ENCODE measurements around the gene CHRNA4.
"Not testable (repeated sequence)": the region's sequence is repeated elsewhere in the genome, so short reads cannot be mapped to it uniquely, and the experiment has no call there.

The CHRNA4 gene

GRCh38 chr20:63310265-63310991 is 50.7 kb downstream of the CHRNA4 start:
- Histone ChIP-seq H3K27me3 (ENCODE audit: control insufficient read depth in 1 of 2, insufficient read depth in 2 of 2, low read length in 2 of 2) (peaks cover 0 to 48% of the 10 kb centered on the region in 2 donors), H3K27ac (ENCODE audit: low read depth, low read length) (no peak overlapping the region), H3K9me3 (ENCODE audit: low read length) (no peaks in the 10 kb centered on the region), H3K36me3 (ENCODE audit: insufficient read depth, low read length) (no peaks in the 10 kb centered on the region), H3K9ac (ENCODE audit: low read length) (no peak overlapping the region), H3K4me1 (ENCODE audit: insufficient read depth, low read length) (no peaks in the 10 kb centered on the region), H3K4me3 (ENCODE audit: low read depth in 1 of 2, low read length in 2 of 2) (no peak overlapping the region)

GRCh38 chr20:63309261-63310071 is 51.7 kb downstream of the CHRNA4 start:
- H3K27me3 ChIP-seq (ENCODE audit: control insufficient read depth in 1 of 2, insufficient read depth in 2 of 2, low read length in 2 of 2) = peaks cover 0 to 50% of the 10 kb centered on the region in 2 donors
- H3K4me3 ChIP-seq (ENCODE audit: low read depth in 1 of 2, low read length in 2 of 2) = no peak overlapping the region
- no peaks in the 10 kb centered on the region for H3K36me3 ChIP-seq (ENCODE audit: insufficient read depth, low read length)
- no peak overlapping the region for H3K9ac ChIP-seq (ENCODE audit: low read length)
- no peaks in the 10 kb centered on the region for H3K9me3 ChIP-seq (ENCODE audit: low read length)
- no peaks in the 10 kb centered on the region for H3K4me1 ChIP-seq (ENCODE audit: insufficient read depth, low read length)
- no peak overlapping the region for H3K27ac ChIP-seq (ENCODE audit: low read depth, low read length)

- Histone ChIP-seq H3K27me3 (ENCODE audit: control insufficient read depth in 1 of 2, insufficient read depth in 2 of 2, low read length in 2 of 2) (peaks cover 0 to 50% of the 10 kb centered on the region in 2 donors), H3K4me3 (ENCODE audit: low read depth in 1 of 2, low read length in 2 of 2) (no peak overlapping the region), H3K36me3 (ENCODE audit: insufficient read depth, low read length) (no peaks in the 10 kb centered on the region), H3K27ac (ENCODE audit: low read depth, low read length) (no peak overlapping the region), H3K9me3 (ENCODE audit: low read length) (no peaks in the 10 kb centered on the region), H3K9ac (ENCODE audit: low read length) (no peak overlapping the region), H3K4me1 (ENCODE audit: insufficient read depth, low read length) (no peaks in the 10 kb centered on the region)
Measured at GRCh38 chr20:63308218-63308911, 52.8 kb downstream of the CHRNA4 start.

GRCh38 chr20:63307538-63308217 is 53.5 kb downstream of the CHRNA4 start:
- Histone ChIP-seq H3K36me3 (ENCODE audit: insufficient read depth, low read length) (no peaks in the 10 kb centered on the region), H3K9ac (ENCODE audit: low read length) (no peak overlapping the region), H3K9me3 (ENCODE audit: low read length) (no peaks in the 10 kb centered on the region), H3K27me3 (ENCODE audit: control insufficient read depth in 1 of 2, insufficient read depth in 2 of 2, low read length in 2 of 2) (peaks cover 0 to 50% of the 10 kb centered on the region in 2 donors), H3K4me3 (ENCODE audit: low read depth in 1 of 2, low read length in 2 of 2) (no peak overlapping the region), H3K27ac (ENCODE audit: low read depth, low read length) (no peak overlapping the region), H3K4me1 (ENCODE audit: insufficient read depth, low read length) (no peaks in the 10 kb centered on the region)

- Histone ChIP-seq H3K9me3 (ENCODE audit: low read length) (no peaks in the 10 kb centered on the region), H3K4me1 (ENCODE audit: insufficient read depth, low read length) (no peaks in the 10 kb centered on the region), H3K36me3 (ENCODE audit: insufficient read depth, low read length) (no peaks in the 10 kb centered on the region), H3K4me3 (ENCODE audit: low read depth in 1 of 2, low read length in 2 of 2) (no peak overlapping the region), H3K9ac (ENCODE audit: low read length) (no peak overlapping the region), H3K27me3 (ENCODE audit: control insufficient read depth in 1 of 2, insufficient read depth in 2 of 2, low read length in 2 of 2) (peaks cover 0 to 50% of the 10 kb centered on the region in 2 donors), H3K27ac (ENCODE audit: low read depth, low read length) (no peak overlapping the region)
Measured at GRCh38 chr20:63306673-63307537, 54.2 kb downstream of the CHRNA4 start.

- H3K27me3 ChIP-seq (ENCODE audit: control insufficient read depth in 1 of 2, insufficient read depth in 2 of 2, low read length in 2 of 2) = peaks cover 0 to 50% of the 10 kb centered on the region in 2 donors
- H3K36me3 ChIP-seq (ENCODE audit: insufficient read depth, low read length); H3K4me1 ChIP-seq (ENCODE audit: insufficient read depth, low read length); H3K9ac ChIP-seq (ENCODE audit: low read length); H3K9me3 ChIP-seq (ENCODE audit: low read length); H3K4me3 ChIP-seq (ENCODE audit: low read depth in 1 of 2, low read length in 2 of 2); H3K27ac ChIP-seq (ENCODE audit: low read depth, low read length): not testable (repeated sequence)
Measured at GRCh38 chr20:63305933-63306672, 55.0 kb downstream of the CHRNA4 start.

- Histone ChIP-seq H3K27ac (ENCODE audit: low read depth, low read length) (no peak overlapping the region), H3K4me1 (ENCODE audit: insufficient read depth, low read length) (no peaks in the 10 kb centered on the region), H3K9me3 (ENCODE audit: low read length) (no peaks in the 10 kb centered on the region), H3K27me3 (ENCODE audit: control insufficient read depth in 1 of 2, insufficient read depth in 2 of 2, low read length in 2 of 2) (peaks cover 0 to 49% of the 10 kb centered on the region in 2 donors), H3K36me3 (ENCODE audit: insufficient read depth, low read length) (no peaks in the 10 kb centered on the region), H3K9ac (ENCODE audit: low read length) (no peak overlapping the region), H3K4me3 (ENCODE audit: low read depth in 1 of 2, low read length in 2 of 2) (no peak overlapping the region)
Measured at GRCh38 chr20:63305393-63305792, 55.8 kb downstream of the CHRNA4 start.

GRCh38 chr20:63303095-63303666 is 58.0 kb downstream of the CHRNA4 start:
- Histone ChIP-seq H3K36me3 (ENCODE audit: insufficient read depth, low read length) (no peaks in the 10 kb centered on the region), H3K4me1 (ENCODE audit: insufficient read depth, low read length) (no peaks in the 10 kb centered on the region), H3K27me3 (ENCODE audit: control insufficient read depth in 1 of 2, insufficient read depth in 2 of 2, low read length in 2 of 2) (peaks cover 0 to 38% of the 10 kb centered on the region in 2 donors), H3K27ac (ENCODE audit: low read depth, low read length) (no peak overlapping the region), H3K9me3 (ENCODE audit: low read length) (peaks cover 6% of the 10 kb centered on the region), H3K4me3 (ENCODE audit: low read depth in 1 of 2, low read length in 2 of 2) (no peak overlapping the region), H3K9ac (ENCODE audit: low read length) (no peak overlapping the region)

- no peak overlapping the region for H3K27ac ChIP-seq (ENCODE audit: low read depth, low read length)
- peaks cover 6% of the 10 kb centered on the region for H3K9me3 ChIP-seq (ENCODE audit: low read length)
- H3K9ac ChIP-seq (ENCODE audit: low read length) = no peak overlapping the region
- H3K4me3 ChIP-seq (ENCODE audit: low read depth in 1 of 2, low read length in 2 of 2) = no peak overlapping the region
- peaks cover 0 to 37% of the 10 kb centered on the region in 2 donors for H3K27me3 ChIP-seq (ENCODE audit: control insufficient read depth in 1 of 2, insufficient read depth in 2 of 2, low read length in 2 of 2)
- no peaks in the 10 kb centered on the region for H3K36me3 ChIP-seq (ENCODE audit: insufficient read depth, low read length)
- no peaks in the 10 kb centered on the region for H3K4me1 ChIP-seq (ENCODE audit: insufficient read depth, low read length)
Measured at GRCh38 chr20:63301671-63302070, 59.5 kb downstream of the CHRNA4 start.
